GM23338 (cell line): ENCODE measurements around the gene LRP1-AS. TPM values are rescaled to one million over a fixed set of nuclear protein-coding genes. Genes with fewer than 3 reads are reported as not detected.

Experiments used
- ATAC-seq: fragments of 200-7000 bp; cut with Tn5 transposase; 3 replicates; pipeline ENCODE4 v1.9.1; 2020
- DNase-seq: peaks from one replicate; pipeline ENCODE4 v3.0.0-alpha.2; 2015; ENCODE audit warnings: low spot score
- H2AFZ ChIP-seq: fragments of 200-600 bp; sonication (generic); 2 replicates; pipeline ENCODE4 v1.8.0; 2016; ENCODE audit warnings: antibody characterized with exemption, mild to moderate bottlenecking, moderate library complexity
- H3F3A ChIP-seq: fragments of 200-600 bp; sonication (generic); replicated peaks from 2 replicates; pipeline ENCODE4 v1.8.0; 2017; ENCODE audit warnings: antibody characterized with exemption, mixed run types, low read depth
- H3K27ac ChIP-seq: fragments of 200-600 bp; sonication (generic); 2 replicates; pipeline ENCODE4 v1.6.1; 2016; ENCODE audit warnings: low read depth
- H3K27me3 ChIP-seq: fragments of 200-600 bp; sonication (generic); 2 replicates; pipeline ENCODE4 v1.8.0; 2016; ENCODE audit warnings: mild to moderate bottlenecking, mixed run types, moderate library complexity; ENCODE audit not compliant: insufficient read depth
- H3K36me3 ChIP-seq: fragments of 200-600 bp; sonication (generic); 2 replicates; pipeline ENCODE4 v1.8.0; 2016; ENCODE audit warnings: mild to moderate bottlenecking; ENCODE audit not compliant: insufficient read depth
- H3K4me1 ChIP-seq: fragments of 200-600 bp; sonication (generic); 2 replicates; pipeline ENCODE4 v1.8.0; 2016; ENCODE audit warnings: mild to moderate bottlenecking, moderate library complexity; ENCODE audit not compliant: insufficient read depth
- H3K4me2 ChIP-seq: fragments of 200-600 bp; sonication (generic); 2 replicates; pipeline ENCODE4 v1.7.1; 2017; ENCODE audit warnings: mixed run types
- H3K4me3 ChIP-seq: fragments of 200-600 bp; sonication (generic); 2 replicates; pipeline ENCODE4 v1.6.1; 2016; ENCODE audit warnings: mixed run types
- H3K79me2 ChIP-seq: fragments of 200-600 bp; sonication (generic); replicated peaks from 2 replicates; pipeline ENCODE4 v1.8.0; 2017; ENCODE audit warnings: mild to moderate bottlenecking; ENCODE audit not compliant: insufficient read depth
- H3K9me2 ChIP-seq: fragments of 200-600 bp; sonication (generic); 2 replicates; pipeline ENCODE4 v1.8.0; 2017; ENCODE audit not compliant: insufficient read depth
- H4K20me1 ChIP-seq: fragments of 200-600 bp; sonication (generic); replicated peaks from 2 replicates; pipeline ENCODE4 v1.8.0; 2017; ENCODE audit warnings: mild to moderate bottlenecking; ENCODE audit not compliant: insufficient read depth
- H3K27ac Mint-ChIP-seq: 2 replicates; pipeline ENCODE4 v1.8.0; 2020; ENCODE audit warnings: inconsistent platforms, mild to moderate bottlenecking, moderate library complexity, mixed read lengths
- H3K27me3 Mint-ChIP-seq: 3 replicates; pipeline ENCODE4 v1.8.0; 2022; ENCODE audit warnings: low read depth, mild to moderate bottlenecking, moderate library complexity, mixed read lengths, inconsistent platforms; ENCODE audit not compliant: insufficient read depth, poor library complexity
- H3K36me3 Mint-ChIP-seq: 3 replicates; pipeline ENCODE4 v1.8.0; 2021; ENCODE audit warnings: low read depth, mild to moderate bottlenecking, inconsistent platforms, moderate library complexity, mixed read lengths
- H3K4me1 Mint-ChIP-seq: 3 replicates; pipeline ENCODE4 v1.8.0; 2020; ENCODE audit warnings: mild to moderate bottlenecking, inconsistent platforms, mixed read lengths
- H3K4me3 Mint-ChIP-seq: 3 replicates; pipeline ENCODE4 v1.8.0; 2021; ENCODE audit warnings: moderate library complexity, mild to moderate bottlenecking, inconsistent platforms, mixed read lengths
- H3K9me3 Mint-ChIP-seq: 3 replicates; pipeline ENCODE4 v1.8.0; 2020; ENCODE audit warnings: moderate library complexity, mild to moderate bottlenecking, inconsistent platforms, mixed read lengths
- CREB1 ChIP-seq: fragments of 250-450 bp; sonication (Bioruptor Pico); IDR thresholded peaks from 2 replicates; pipeline ENCODE4 v1.5.0; 2020; ENCODE audit warnings: low read depth, mild to moderate bottlenecking, moderate library complexity
- CTCF ChIP-seq, 2 experiments: fragments of 200-600 bp in 1 of 2; sonication (generic) in 1 of 2; conservative IDR thresholded peaks; 2 replicates each; pipeline versions ENCODE4 v1.5.1 to v1.6.1; 2016 to 2017; ENCODE audit warnings: antibody characterized with exemption in 2 of 2, low read depth in 2 of 2, mild to moderate bottlenecking in 2 of 2, moderate library complexity in 1 of 2
- EZH2 ChIP-seq: fragments of 200-600 bp; sonication (generic); IDR thresholded peaks from one replicate; pipeline ENCODE4 v1.8.0; 2017; ENCODE audit warnings: antibody characterized with exemption, mild to moderate bottlenecking, low read depth; ENCODE audit not compliant: unreplicated experiment
- EZH2phosphoT487 ChIP-seq: fragments of 200-600 bp; sonication (generic); IDR thresholded peaks from one replicate; pipeline ENCODE4 v1.8.1; 2018; ENCODE audit warnings: antibody characterized with exemption; ENCODE audit not compliant: unreplicated experiment
- JUNB ChIP-seq: IDR thresholded peaks from one replicate; pipeline ENCODE4 v1.6.1; 2016; ENCODE audit warnings: antibody characterized with exemption; ENCODE audit not compliant: unreplicated experiment
- NANOG ChIP-seq: IDR thresholded peaks from 2 replicates; pipeline ENCODE4 v1.6.1; 2016; ENCODE audit warnings: antibody characterized with exemption, borderline replicate concordance
- POLR2AphosphoS5 ChIP-seq: IDR thresholded peaks from 2 replicates; pipeline ENCODE4 v1.6.1; 2016; ENCODE audit warnings: antibody characterized with exemption, low read depth
- REST ChIP-seq: IDR thresholded peaks from one replicate; pipeline ENCODE4 v1.6.1; 2018; ENCODE audit warnings: antibody characterized with exemption; ENCODE audit not compliant: unreplicated experiment
- STAT1 ChIP-seq: IDR thresholded peaks from one replicate; pipeline ENCODE4 v1.6.1; 2016; ENCODE audit warnings: antibody characterized with exemption; ENCODE audit not compliant: unreplicated experiment
- ZNF114 ChIP-seq: fragments of 250-450 bp; sonication (Bioruptor Pico); IDR thresholded peaks from 2 replicates; pipeline ENCODE4 v1.5.0; 2020; ENCODE audit warnings: mild to moderate bottlenecking, moderate library complexity
- ZNF331 ChIP-seq: fragments of 250-450 bp; sonication (Bioruptor Pico); IDR thresholded peaks from 2 replicates; pipeline ENCODE4 v1.5.0; 2020; ENCODE audit warnings: low read depth, mild to moderate bottlenecking, moderate library complexity
- ZNF462 ChIP-seq: fragments of 250-450 bp; sonication (Bioruptor Pico); IDR thresholded peaks from 2 replicates; pipeline ENCODE4 v1.5.0; 2020; ENCODE audit warnings: mild to moderate bottlenecking, moderate library complexity
- polyA plus RNA-seq: library from polyadenylated mRNA; unstranded; fragments of >200 nt; fragmentation: Nextera tagmentation; extraction: Ambion mirVana; gene quantifications from 2 replicates; pipeline ENCODE4 v1.2.1, GENCODE V29; 2016
- total RNA-seq: library from RNA; depleted of rRNA; stranded (reverse); fragments of >200 nt; shearing (Covaris generic); gene quantifications from 2 replicates; pipeline ENCODE4 v1.2.3, GENCODE V29; 2014
- TF ChIP-seq, protein P1 (sequence below): IDR thresholded peaks from 2 replicates; pipeline ENCODE4 v1.6.1; 2016; ENCODE audit warnings: antibody characterized with exemption

Gene LRP1-AS
- total and polyA plus RNA-seq, 2 experiments from 2014 or later, result 0.86 TPM; not detected in 1

GRCh38 chr12:57164454-57164853 lies 17.0 kb upstream of the LRP1-AS start:
- H3K4me3 Mint-ChIP-seq, result no peak overlapping the region
- Histone ChIP-seq H3K4me1 (no peaks in the 10 kb centered on the region), H3K79me2 (no peaks in the 10 kb centered on the region), H3K27me3 (no peaks in the 10 kb centered on the region), H3K27ac (no peak overlapping the region), H4K20me1 (no peaks in the 10 kb centered on the region; the same call in 1 of the 2 replicates), H3K4me2 (no peak overlapping the region), H3K4me3 (no peak overlapping the region), H2AFZ (no peak overlapping the region), H3K9me2 (no peaks in the 10 kb centered on the region), H3K36me3 (peaks cover 46% of the 10 kb centered on the region), H3F3A (peaks cover 9% of the 10 kb centered on the region; the same call in 1 of the 2 replicates)
- ATAC-seq (no peak), DNase-seq (no peak)
- H3K27ac Mint-ChIP-seq, result no peak overlapping the region
- peaks cover 94% of the 10 kb centered on the region for H3K36me3 Mint-ChIP-seq
- H3K4me1 Mint-ChIP-seq, result no peaks in the 10 kb centered on the region
- H3K27me3 Mint-ChIP-seq, result peaks cover 9% of the 10 kb centered on the region
- TF ChIP-seq REST (no peak), JUNB (no peak), EZH2 (no peak), CREB1 (CRISPR knock-in tag) (no peak), ZNF462 (CRISPR knock-in tag) (no peak), NANOG (no peak), CTCF (conservative IDR thresholded peaks at IDR 0.05; ENCODE audit: low read depth in 2 of 2) (no peak), ZNF114 (no peak), POLR2AphosphoS5 (no peak), EZH2phosphoT487 (no peak), STAT1 (no peak), ZNF331 (CRISPR knock-in tag) (no peak)
- TF ChIP-seq, protein P1, sequence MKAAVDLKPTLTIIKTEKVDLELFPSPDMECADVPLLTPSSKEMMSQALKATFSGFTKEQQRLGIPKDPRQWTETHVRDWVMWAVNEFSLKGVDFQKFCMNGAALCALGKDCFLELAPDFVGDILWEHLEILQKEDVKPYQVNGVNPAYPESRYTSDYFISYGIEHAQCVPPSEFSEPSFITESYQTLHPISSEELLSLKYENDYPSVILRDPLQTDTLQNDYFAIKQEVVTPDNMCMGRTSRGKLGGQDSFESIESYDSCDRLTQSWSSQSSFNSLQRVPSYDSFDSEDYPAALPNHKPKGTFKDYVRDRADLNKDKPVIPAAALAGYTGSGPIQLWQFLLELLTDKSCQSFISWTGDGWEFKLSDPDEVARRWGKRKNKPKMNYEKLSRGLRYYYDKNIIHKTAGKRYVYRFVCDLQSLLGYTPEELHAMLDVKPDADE, result no peak
- no peaks in the 10 kb centered on the region; the same call in 2 of the 3 replicates for H3K9me3 Mint-ChIP-seq
